GM12878 (cell line): ENCODE results near the gene GKN2. TPM values are rescaled to one million over a fixed set of nuclear protein-coding genes. Genes with fewer than 3 reads are reported as not detected.

ENCODE experiments used
- ATAC-seq: fragments of 200-7000 bp; cut with Tn5 transposase; 3 replicates; pipeline ENCODE4 v1.9.1; 2020; ENCODE audit warnings: mild to moderate bottlenecking, moderate library complexity
- BruUV-seq: library from RNA; stranded (reverse); fragments of 400-500 nt; replicated peaks from 2 replicates; lab custom pipeline; 2021; lab: Mats Ljungman, UMichigan
- CTCF ChIA-PET: fragments of 300-600 bp; sonication (Branson Sonifier 250); formaldehyde crosslinking; extraction: SDS; loops from one replicate; lab custom pipeline; 2021; ENCODE audit warnings: inconsistent platforms; lab: Yijun Ruan, JAX
- POLR2A ChIA-PET: fragments of 350-600 bp; formaldehyde crosslinking; extraction: SDS; loops from one replicate; lab custom pipeline; 2021; ENCODE audit warnings: inconsistent platforms; lab: Charles Lee
- RAD21 ChIA-PET: fragments of 300-600 bp; sonication (Branson Sonifier 250); formaldehyde crosslinking; loops from one replicate; lab custom pipeline; 2023; ENCODE audit warnings: antibody characterized with exemption; ENCODE audit not compliant: unreplicated experiment; lab: Charles Lee
- SMC1A ChIA-PET: fragments of 300-600 bp; sonication (Branson Sonifier 250); formaldehyde crosslinking; loops from one replicate; lab custom pipeline; 2023; ENCODE audit not compliant: unreplicated experiment, uncharacterized antibody; lab: Charles Lee
- DNase-seq: peaks from one replicate; pipeline ENCODE4 v3.0.0-alpha.2; 2011; ENCODE audit warnings: low read depth, low spot score
- FAIRE-seq: peaks from 3 replicates; lab custom pipeline; 2011; peaks lifted over from hg19 to GRCh38; lab: Jason Lieb, UNC
- H2AFZ ChIP-seq: 2 replicates; pipeline ENCODE4 v1.6.0; 2011; ENCODE audit warnings: low read depth, low read length, control low read depth; ENCODE audit not compliant: control insufficient read depth
- H3K27ac ChIP-seq: 2 replicates; pipeline ENCODE4 v1.5.1; 2011; ENCODE audit warnings: control low read depth; ENCODE audit not compliant: control insufficient read depth, insufficient read depth
- H3K27me3 ChIP-seq, 2 experiments: replicated peaks in 1 of 2; 2 replicates each; pipeline versions ENCODE4 v1.6.0 to v1.6.1; 2011; ENCODE audit warnings: low read length in 1 of 2; ENCODE audit not compliant: control insufficient read depth in 2 of 2, insufficient read depth in 2 of 2
- H3K36me3 ChIP-seq, 2 experiments: 2 replicates each; pipeline ENCODE4 v1.5.1; 2011; ENCODE audit warnings: low read length in 1 of 2; ENCODE audit not compliant: control insufficient read depth in 2 of 2, insufficient read depth in 2 of 2
- H3K4me1 ChIP-seq: 2 replicates; pipeline ENCODE4 v1.6.1; 2011; ENCODE audit warnings: mild to moderate bottlenecking, low read length, moderate library complexity, mixed read lengths; ENCODE audit not compliant: control insufficient read depth, insufficient read depth
- H3K4me2 ChIP-seq: 2 replicates; pipeline ENCODE4 v1.6.0; 2011; ENCODE audit warnings: control low read depth; ENCODE audit not compliant: control insufficient read depth, insufficient read depth
- H3K4me3 ChIP-seq: fragments of 200-600 bp; sonication (generic); 2 replicates; pipeline ENCODE4 v1.5.1; 2016
- H3K79me2 ChIP-seq: 2 replicates; pipeline ENCODE4 v1.6.0; 2011; ENCODE audit warnings: low read length; ENCODE audit not compliant: control insufficient read depth, insufficient read depth
- H3K9ac ChIP-seq: 2 replicates; pipeline ENCODE4 v1.8.0; 2011; ENCODE audit warnings: low read length, control low read depth, mixed read lengths; ENCODE audit not compliant: control insufficient read depth, insufficient read depth
- H3K9me3 ChIP-seq: replicated peaks from 3 replicates; pipeline ENCODE4 v1.5.1; 2011; ENCODE audit warnings: mild to moderate bottlenecking, low read length; ENCODE audit not compliant: control insufficient read depth, insufficient read depth
- H4K20me1 ChIP-seq: 2 replicates; pipeline ENCODE4 v1.6.0; 2011; ENCODE audit not compliant: control insufficient read depth, insufficient read depth
- BCL3 ChIP-seq: IDR thresholded peaks from 2 replicates; pipeline ENCODE4 v1.6.1; 2011; ENCODE audit warnings: borderline replicate concordance, low read depth, mild to moderate bottlenecking, moderate library complexity, low read length; ENCODE audit not compliant: insufficient read depth, poor library complexity, severe bottlenecking
- BHLHE40 ChIP-seq, 2 experiments: fragments of 450-650 bp in 1 of 2; IDR thresholded peaks; 2 replicates each; pipeline ENCODE4 v1.6.1; 2011 to 2017; ENCODE audit warnings: low read depth in 2 of 2, borderline replicate concordance in 1 of 2, improper control_type of control experiment in 1 of 2, low read length in 1 of 2, mild to moderate bottlenecking in 1 of 2
- BMI1 ChIP-seq: fragments of 450-650 bp; IDR thresholded peaks from 2 replicates; pipeline ENCODE4 v1.6.1; 2016; ENCODE audit warnings: mild to moderate bottlenecking, moderate library complexity, borderline replicate concordance
- EP300 ChIP-seq, 2 experiments: fragments of 150-350 bp in 1 of 2; IDR thresholded peaks; 2 replicates each; pipeline ENCODE4 v1.6.1; 2011 to 2012; ENCODE audit warnings: low read depth in 2 of 2, low read length in 2 of 2, borderline replicate concordance in 1 of 2, improper control_type of control experiment in 1 of 2, inconsistent platforms in 1 of 2; ENCODE audit not compliant: control insufficient read depth in 1 of 2
- KAT2A ChIP-seq: conservative IDR thresholded peaks from 2 replicates; pipeline ENCODE4 v1.6.1; 2011; ENCODE audit warnings: low read depth, low read length; ENCODE audit not compliant: control insufficient read depth
- LARP7 ChIP-seq: fragments of 450-650 bp; IDR thresholded peaks from 2 replicates; pipeline ENCODE4 v1.6.1; 2017; ENCODE audit warnings: mild to moderate bottlenecking
- MLLT1 ChIP-seq: fragments of 450-650 bp; IDR thresholded peaks from 2 replicates; pipeline ENCODE4 v1.6.1; 2016; ENCODE audit warnings: mild to moderate bottlenecking
- MTA2 ChIP-seq: fragments of 450-650 bp; IDR thresholded peaks from 2 replicates; pipeline ENCODE4 v1.6.1; 2016; ENCODE audit warnings: low read depth, mild to moderate bottlenecking, moderate library complexity
- MYC ChIP-seq: IDR thresholded peaks from 2 replicates; pipeline ENCODE4 v1.6.1; 2011; ENCODE audit warnings: mild to moderate bottlenecking, low read length, moderate library complexity, inconsistent platforms; ENCODE audit not compliant: insufficient read depth, insufficient replicate concordance, insufficient read length, severe bottlenecking
- NFYB ChIP-seq: IDR thresholded peaks from 2 replicates; pipeline ENCODE4 v1.6.1; 2011; ENCODE audit warnings: low read depth, mild to moderate bottlenecking, low read length, improper control_type of control experiment, moderate library complexity; ENCODE audit not compliant: insufficient read depth
- NKRF ChIP-seq: fragments of 450-650 bp; conservative IDR thresholded peaks from 2 replicates; pipeline ENCODE4 v1.6.1; 2017; ENCODE audit warnings: mild to moderate bottlenecking, moderate library complexity
- RCOR1 ChIP-seq: conservative IDR thresholded peaks from 2 replicates; pipeline ENCODE4 v1.6.1; 2012; ENCODE audit warnings: low read depth, low read length, improper control_type of control experiment
- RUNX3 ChIP-seq: IDR thresholded peaks from 2 replicates; pipeline ENCODE4 v1.6.1; 2012; ENCODE audit warnings: low read length, inconsistent platforms
- TAF1 ChIP-seq: IDR thresholded peaks from 2 replicates; pipeline ENCODE4 v1.6.1; 2011; ENCODE audit warnings: mild to moderate bottlenecking, low read depth, low read length, borderline replicate concordance
- YY1 ChIP-seq: IDR thresholded peaks from 2 replicates; pipeline ENCODE4 v1.6.1; 2011; ENCODE audit warnings: low read depth, mild to moderate bottlenecking, low read length
- ZBTB11 ChIP-seq: fragments of 450-650 bp; formaldehyde crosslinking; IDR thresholded peaks from 2 replicates; pipeline ENCODE4 v1.5.0; 2022; ENCODE audit warnings: mild to moderate bottlenecking, missing genetic modification characterization
- WGBS: methylation state at CpG from one replicate; pipeline ENCODE4 v1.1.6; 2016; ENCODE audit warnings: low lambda C conversion rate; ENCODE audit not compliant: insufficient replicate concordance, insufficient coverage; ENCODE audit errors: missing lambda C conversion rate; 5-methylcytosine and 5-hydroxymethylcytosine counted together
- in situ Hi-C: fragments of 300-500 bp; cut with MboI; formaldehyde crosslinking; loops from 9 replicates; pipeline ENCODE4 v1.14.3; 2018; ENCODE audit warnings: mixed read lengths
- intact Hi-C: fragments of 100-400 bp; cut with micrococcal nuclease; formaldehyde crosslinking; loops from one replicate; pipeline ENCODE4 v1.14.2; 2022; ENCODE audit not compliant: unreplicated experiment
- polyA plus RNA-seq, 11 experiments: library from polyadenylated mRNA; depleted of rRNA in 4 of 11; unstranded in 6 of 11; stranded (reverse) in 5 of 11; fragments of >200 nt; fragmentation: Nextera tagmentation in 4 of 11; fragmentation: Illumina TruSeq in 1 of 11; extraction: Ambion mirVana in 4 of 11; extraction: Trizol in 1 of 11; gene quantifications; 1 replicate in 1 of 11; 2 replicates in 10 of 11; pipeline versions ENCODE4 v1.2.1 to v1.2.3, GENCODE V29; 2011 to 2016; ENCODE audit warnings: inconsistent platforms in 2 of 11, missing spikeins in 2 of 11, low read depth in 1 of 11
- total RNA-seq, 4 experiments: library from RNA; depleted of rRNA in 3 of 4; stranded (reverse); fragments of >200 nt in 3 of 4; fragmentation: Illumina TruSeq in 1 of 4; extraction: Trizol in 1 of 4; gene quantifications; 2 replicates each; pipeline versions ENCODE4 v1.2.1 to v1.2.3, GENCODE V29; 2013 to 2021

GKN2 gene
- total and polyA plus RNA-seq, 10 of the 15 experiments (the other 5 are each of a cell fraction or from before 2014, with no cell fraction given): not detected

- BruUV-seq: no TSS peak
- CTCF ChIA-PET: no interaction called here
- Histone ChIP-seq H3K27me3 (peaks cover 0 to 2% of the 10 kb centered on the region in 2 experiments; a peak in 1 of 4 replicates), H3K4me1 (no peaks in the 10 kb centered on the region), H3K9ac (no peak overlapping the region), H2AFZ (no peak overlapping the region), H3K9me3 (no peaks in the 10 kb centered on the region), H3K79me2 (no peaks in the 10 kb centered on the region), H3K4me3 (no peak overlapping the region), H3K36me3 (no peaks in the 10 kb centered on the region), H3K4me2 (no peak overlapping the region), H4K20me1 (no peaks in the 10 kb centered on the region), H3K27ac (no peak overlapping the region)
- SMC1A ChIA-PET: no interaction called here
- DNase-seq: no peak
- ATAC-seq: no peak
- POLR2A ChIA-PET: no interaction called here
- RAD21 ChIA-PET: no interaction called here
- in situ Hi-C loops (no loop called here), intact Hi-C loops (no loop called here)
- 0% methylated on average over 1 of the region's 1 CpG for WGBS
- FAIRE-seq: no peak
- TF ChIP-seq NFYB: no peak
- TF ChIP-seq NKRF: no peak
- no peak for TF ChIP-seq BHLHE40 (IDR thresholded peaks at IDR 0.05; ENCODE audit: borderline replicate concordance in 1 of 2, low read depth in 2 of 2, low read length in 1 of 2)
- no peak for TF ChIP-seq ZBTB11 (CRISPR knock-in tag)
- no peak for TF ChIP-seq TAF1
- TF ChIP-seq MYC: no peak
- TF ChIP-seq EP300 (IDR thresholded peaks at IDR 0.05; ENCODE audit: borderline replicate concordance in 1 of 2, control insufficient read depth in 1 of 2, low read depth in 2 of 2, low read length in 2 of 2): no peak
- TF ChIP-seq MTA2: no peak
- no peak for TF ChIP-seq KAT2A
- TF ChIP-seq LARP7: no peak
- TF ChIP-seq BCL3: no peak
- no peak for TF ChIP-seq YY1
- TF ChIP-seq BMI1: no peak
- no peak for TF ChIP-seq MLLT1
- no peak for TF ChIP-seq RCOR1
- TF ChIP-seq RUNX3: no peak
Measured at GRCh38 chr2:68980956-68981355, 28.3 kb upstream of the GKN2 start.
